Measurements from ENCODE around the gene PACS2.
"Not testable (repeated sequence)": the region's sequence is repeated elsewhere in the genome, so short reads cannot be mapped to it uniquely, and the experiment has no call there.

PACS2 gene

DNA sequence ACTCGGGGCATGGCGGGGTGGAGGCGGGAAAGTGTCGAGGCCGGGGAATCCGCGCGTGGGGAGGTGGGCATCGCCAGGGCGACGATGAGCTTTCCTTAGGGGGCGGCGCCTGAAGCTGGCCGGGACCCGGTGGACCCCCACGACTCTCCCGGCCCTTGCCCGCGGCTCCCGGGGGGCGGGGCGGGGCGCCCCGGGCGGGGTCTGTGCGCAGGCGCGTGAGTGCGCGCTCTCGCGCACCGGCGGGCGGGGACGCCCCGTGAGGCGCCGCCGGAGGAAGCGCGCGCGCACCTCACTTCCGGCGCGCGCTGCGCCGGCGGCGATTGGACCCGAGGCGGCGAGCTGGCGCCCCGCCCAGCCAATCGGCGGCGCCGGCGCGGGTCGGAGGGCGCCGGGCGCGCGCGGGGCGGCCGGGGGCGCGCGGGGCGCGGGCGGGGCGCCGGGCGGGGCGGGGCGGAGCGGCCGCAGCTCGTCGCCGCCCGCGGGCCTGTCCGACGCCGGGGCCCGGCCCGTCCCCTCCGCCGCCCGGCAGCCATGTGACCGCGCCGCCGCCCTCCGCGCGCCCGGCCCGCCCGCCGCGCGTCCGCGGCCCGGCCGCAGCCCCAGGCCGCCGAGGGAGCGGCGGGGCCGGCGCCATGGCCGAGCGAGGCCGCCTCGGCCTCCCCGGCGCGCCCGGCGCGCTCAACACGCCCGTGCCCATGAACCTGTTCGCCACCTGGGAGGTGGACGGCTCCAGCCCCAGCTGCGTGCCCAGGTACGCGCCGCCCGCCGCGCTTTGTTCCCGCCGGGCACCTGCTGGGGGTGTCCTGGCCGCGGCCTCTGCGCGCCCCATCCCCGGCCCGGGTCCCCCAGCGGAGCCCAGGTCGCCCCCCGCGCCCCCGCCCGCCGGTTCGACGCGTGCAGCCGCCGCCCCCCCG lies at the start of gene PACS2:
TSS of gene PACS2 (plus strand) at position 462 of the 914 bp plus-strand sequence. CDS start at position 633, 171 bp downstream.
- peak; percentile 98 for DNase-seq (ENCODE audit: low spot score)

GRCh38 chr14:105267820-105268548 lies 46.6 kb upstream of the PACS2 start:
- no peak for DNase-seq (ENCODE audit: low spot score)

DNA sequence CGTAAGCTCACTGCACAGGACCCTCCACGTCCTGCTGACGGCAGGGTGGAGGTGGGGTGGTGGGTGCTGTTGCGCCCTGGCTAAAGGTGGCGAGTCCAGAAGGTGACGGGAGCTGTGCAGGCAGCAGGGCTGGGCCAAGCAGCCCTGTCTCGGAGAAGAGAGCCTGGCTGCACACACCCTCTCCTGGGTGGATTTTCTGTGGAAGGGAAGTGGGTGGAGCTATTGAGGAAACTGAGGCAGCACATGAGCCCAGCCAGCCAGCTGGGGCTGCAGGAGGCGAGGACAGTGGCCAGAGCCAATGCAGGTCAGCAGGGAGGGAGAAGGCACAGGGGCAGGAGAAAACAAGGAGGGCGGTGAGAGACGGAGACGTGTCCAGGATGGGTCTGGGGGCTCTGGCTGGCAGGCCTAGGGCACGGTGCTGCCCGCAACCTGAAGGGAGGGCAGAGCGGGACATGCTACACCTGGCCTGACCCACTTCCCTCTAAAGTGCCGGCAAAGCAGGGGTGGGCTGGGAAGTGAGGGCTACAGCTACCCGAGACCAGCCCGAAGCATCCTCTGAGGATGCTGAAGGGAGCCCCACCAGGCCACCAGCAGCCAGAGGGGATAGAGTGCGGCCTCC lies 45.7 kb upstream of the PACS2 start:
- DNase-seq (ENCODE audit: low spot score) = no peak

DNA sequence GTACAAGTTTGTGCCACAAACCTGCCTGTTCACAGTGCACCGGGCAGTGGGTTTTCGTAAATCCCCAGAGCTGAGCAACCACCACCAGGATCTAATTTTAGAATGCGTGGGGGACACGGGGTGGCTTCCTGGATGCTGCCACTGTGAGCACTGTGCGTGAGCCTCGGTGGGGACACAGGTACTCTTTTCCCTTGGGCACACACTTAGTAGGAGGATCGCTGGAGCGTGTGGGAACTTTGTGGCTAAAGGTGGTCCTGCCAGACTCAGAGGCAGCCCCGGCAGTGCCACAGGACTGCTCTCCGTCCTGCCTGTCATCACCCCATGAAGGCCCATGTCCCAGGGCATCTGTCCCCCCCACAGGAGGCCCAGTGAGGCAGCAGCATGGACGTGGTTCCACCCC lies 45.1 kb upstream of the PACS2 start:
- DNase-seq (ENCODE audit: low spot score) = no peak

DNA sequence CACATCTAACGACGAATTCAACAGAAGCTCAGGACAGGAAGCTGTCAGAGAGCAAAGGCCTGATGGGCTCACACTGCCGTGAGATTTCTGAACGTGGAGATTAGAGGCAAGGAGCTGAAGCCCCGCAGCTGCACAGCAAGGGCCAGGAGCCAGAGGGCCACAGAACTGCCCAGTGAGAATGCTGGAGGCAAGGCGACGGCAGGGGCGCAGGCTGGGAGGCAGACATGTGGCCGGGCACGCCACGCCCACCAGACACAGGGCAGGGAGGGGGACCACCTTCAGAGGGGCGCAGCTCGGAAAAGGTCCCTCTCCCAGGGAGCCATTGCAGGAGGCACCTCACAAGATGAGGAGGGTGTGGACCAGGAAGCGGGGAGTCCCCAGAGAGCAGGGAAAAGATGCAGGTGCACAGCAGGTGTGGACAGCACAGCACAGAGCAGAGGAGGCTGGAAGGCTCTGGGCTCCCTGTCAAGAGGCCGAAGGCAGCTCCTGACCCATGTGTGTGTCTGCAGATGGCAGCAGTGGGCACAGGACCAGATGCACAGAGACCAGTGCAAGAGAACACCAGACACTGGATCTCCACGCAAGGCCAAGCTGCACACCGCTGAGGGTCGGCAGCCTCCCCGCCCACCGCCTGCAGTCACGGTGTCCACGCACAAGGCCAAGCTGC lies 43.2 kb upstream of the PACS2 start:
- DNase-seq (ENCODE audit: low spot score) = no peak

GRCh38 chr14:105272623-105273022 lies 41.9 kb upstream of the PACS2 start:
- DNase-seq (ENCODE audit: low spot score) = no peak

GRCh38 chr14:105273062-105273461 lies 41.5 kb upstream of the PACS2 start:
- no peak for DNase-seq (ENCODE audit: low spot score)

- DNase-seq (ENCODE audit: low spot score) = no peak
Observed at GRCh38 chr14:105274637-105275036, 39.9 kb upstream of the PACS2 start.

DNA sequence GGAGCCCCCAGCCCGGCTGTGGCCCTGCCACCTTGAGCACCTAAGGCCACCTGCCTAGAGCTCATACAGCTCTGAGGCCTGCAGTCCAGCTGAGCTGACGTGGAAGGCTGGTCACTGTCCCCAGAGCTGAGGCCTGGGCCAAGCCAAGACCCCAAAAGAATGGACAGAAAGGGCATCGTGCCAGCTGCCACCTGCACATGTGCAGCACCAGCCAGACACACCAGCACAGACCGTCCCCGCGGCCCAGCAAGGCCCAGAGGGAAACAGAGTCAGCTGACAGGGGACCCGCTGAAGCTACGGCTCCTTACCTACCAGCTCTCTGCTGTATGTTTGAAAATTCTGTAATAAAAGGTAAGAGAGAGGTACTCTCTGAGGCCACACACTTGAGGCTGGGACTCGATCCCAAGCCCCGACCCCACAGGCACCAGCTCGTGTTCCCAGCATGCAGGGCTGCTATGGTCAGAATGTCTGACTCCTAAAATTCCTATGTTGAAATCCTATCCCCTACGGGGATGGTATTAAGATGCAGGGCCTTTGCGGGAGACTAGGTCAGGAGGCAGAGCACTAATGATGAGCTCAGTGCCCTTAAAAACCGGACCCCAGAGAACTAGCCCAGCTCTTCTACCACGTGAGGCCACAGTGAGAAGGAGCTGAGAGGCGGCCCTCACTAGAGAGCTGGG lies 39.1 kb upstream of the PACS2 start:
- DNase-seq (ENCODE audit: low spot score) = no peak

- DNase-seq (ENCODE audit: low spot score) = not testable (repeated sequence)
Observed at GRCh38 chr14:105277448-105277847, 37.1 kb upstream of the PACS2 start.

DNA sequence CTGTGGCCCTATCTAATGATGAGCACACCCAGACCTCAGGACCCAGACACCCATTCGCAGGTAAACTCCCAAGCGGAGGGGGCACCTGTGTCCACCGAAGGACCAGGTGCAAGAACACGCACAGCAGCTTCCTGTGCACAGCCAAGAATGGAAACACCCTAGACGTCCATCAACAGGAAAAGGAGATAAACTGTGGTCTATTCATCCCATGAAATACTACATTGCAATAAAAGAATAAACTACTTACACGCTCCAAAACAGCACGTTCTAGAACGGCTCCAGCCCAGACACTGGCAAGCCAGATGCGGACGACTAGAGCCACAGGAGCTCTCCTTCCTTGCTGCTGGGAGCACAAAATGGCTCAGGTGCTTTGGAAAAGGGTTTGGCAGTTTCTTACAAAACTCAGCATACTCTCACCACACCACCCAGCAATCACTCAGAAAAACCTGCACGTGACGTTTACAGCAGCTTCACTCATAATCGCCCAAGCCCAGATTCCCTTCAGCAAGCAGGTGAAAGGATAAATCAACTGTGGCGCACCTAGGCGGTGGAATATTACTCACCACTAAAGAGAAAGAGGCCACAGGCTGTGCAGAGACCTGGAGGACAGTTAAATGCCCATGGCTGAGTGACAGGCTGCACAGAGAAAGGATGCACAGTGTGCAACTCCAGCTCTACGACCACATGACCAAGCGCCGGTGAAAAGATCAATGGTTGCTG lies 34.7 kb upstream of the PACS2 start:
- DNase-seq (ENCODE audit: low spot score) = no peak

DNA sequence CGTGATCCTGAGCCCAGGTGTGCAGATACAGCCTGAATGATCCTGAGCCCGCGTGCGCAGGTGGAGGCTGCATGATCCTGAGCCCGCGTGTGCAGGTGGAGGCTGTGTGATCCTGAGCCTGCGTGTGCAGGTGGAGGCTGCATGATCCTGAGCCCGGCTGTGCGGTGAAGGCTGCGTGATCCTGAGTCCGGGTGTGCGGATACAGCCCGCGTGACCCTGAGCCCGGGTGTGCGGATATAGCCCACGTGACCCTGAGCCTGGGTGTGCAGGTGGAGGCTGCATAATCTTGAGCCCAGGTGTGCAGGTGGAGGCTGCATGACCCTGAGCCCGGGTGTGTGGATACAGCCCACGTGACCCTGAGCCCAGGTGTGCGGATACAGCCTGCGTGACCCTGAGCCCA lies 34.0 kb upstream of the PACS2 start:
- no peak for DNase-seq (ENCODE audit: low spot score)

DNA sequence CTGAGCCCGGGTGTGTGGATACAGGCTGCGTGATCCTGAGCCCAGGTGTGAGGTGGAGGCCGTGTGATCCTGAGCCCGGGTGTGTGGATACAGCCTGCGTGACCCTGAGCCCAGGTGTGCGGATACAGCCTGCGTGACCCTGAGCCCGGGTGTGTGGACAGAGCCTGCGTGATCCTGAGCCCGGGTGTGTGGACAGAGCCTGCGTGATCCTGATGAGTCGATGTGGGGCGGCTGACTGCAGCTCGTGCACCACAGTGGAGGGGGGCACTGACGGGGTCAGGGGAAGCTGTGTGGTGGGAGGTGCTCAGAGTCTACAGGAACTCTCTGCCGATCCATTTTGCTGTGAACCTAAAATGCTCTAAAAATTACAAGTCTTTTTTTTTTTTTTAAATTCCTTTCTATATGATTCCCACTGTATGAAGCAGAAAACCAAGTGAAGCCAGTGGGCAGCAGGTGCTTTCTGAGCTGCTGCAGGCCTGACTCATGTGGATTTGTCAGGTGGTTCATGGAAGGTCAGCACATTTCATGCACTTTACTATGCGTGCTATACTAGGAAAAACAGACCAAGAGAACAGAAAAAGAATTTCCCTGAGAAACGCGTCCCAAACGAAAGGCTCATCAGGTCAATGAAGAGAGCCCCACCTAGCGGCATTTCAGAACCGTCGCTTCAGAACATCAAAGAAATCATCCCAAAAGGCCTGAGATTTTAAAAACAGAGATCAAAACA lies 33.0 kb upstream of the PACS2 start:
- peak; percentile 84 for DNase-seq (ENCODE audit: low spot score)

GRCh38 chr14:105282098-105282725 lies 32.3 kb upstream of the PACS2 start:
- no peak for DNase-seq (ENCODE audit: low spot score)

GRCh38 chr14:105283028-105283427 lies 31.5 kb upstream of the PACS2 start:
- no peak for DNase-seq (ENCODE audit: low spot score)

DNA sequence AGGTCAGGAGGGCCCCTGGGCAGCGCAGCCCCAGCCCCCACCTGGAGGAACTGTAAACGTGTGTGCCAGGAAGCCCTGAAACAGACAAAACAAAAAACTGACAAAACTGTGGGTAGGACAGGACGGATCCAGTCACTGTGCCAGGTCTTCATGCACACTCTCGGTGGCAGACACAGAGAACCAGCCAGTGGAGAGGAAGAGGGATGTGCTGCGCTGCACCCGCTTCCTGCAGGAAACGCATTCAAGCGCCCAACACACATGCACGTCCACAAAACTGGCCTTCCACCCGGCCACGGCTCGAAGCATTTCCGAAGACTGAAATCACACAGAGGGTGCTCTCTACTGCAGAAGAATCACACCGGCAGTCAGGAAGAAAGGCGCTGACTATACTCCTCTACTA lies 30.6 kb upstream of the PACS2 start:
- no peak for DNase-seq (ENCODE audit: low spot score)

DNA sequence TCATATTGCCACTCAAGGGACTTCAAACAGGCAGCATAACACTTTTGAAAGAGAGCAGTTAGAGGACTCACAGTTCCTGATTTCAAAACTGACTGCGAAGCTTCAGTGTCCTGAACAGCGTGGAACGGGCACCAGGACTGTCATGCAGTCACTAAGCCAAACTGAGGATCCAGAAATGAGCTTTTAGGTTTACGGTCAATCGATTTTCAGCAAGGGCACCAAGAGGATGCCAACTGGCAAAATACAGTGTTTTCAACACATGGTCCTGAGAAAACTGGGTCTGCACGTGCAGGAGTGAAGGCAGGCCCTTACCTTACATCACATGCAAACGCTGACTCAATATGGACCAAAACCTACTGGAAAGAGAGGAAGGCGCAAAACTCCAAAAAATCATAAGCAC lies 29.4 kb upstream of the PACS2 start:
- no peak for DNase-seq (ENCODE audit: low spot score)

DNA sequence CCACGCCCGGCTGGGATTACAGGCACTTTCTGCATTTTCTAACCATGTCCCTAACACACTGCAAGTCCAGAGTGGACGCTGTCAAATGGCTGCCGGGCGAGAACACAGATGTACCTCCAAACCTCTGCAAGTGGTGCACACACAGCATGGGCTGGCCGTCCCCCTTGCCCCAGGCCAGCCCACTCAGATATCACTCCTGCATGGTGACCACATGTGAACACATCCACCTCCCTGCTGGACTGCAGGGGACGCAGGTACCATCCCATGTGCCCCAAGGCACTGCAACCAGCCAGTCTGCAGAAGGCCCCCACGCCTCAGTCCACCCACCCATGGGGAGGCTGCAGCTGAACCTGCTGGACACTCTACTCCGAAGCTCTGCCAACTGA lies 27.8 kb upstream of the PACS2 start:
- DNase-seq (ENCODE audit: low spot score) = no peak

GRCh38 chr14:105287249-105288102 lies 27.1 kb upstream of the PACS2 start:
- no peak for DNase-seq (ENCODE audit: low spot score)

Measured in HuH-7 (cell line).